ENCODE data around the gene DRAP1. TPM values are rescaled to one million over a fixed set of nuclear protein-coding genes. Genes with fewer than 3 reads are reported as not detected.
"Not testable (repeated sequence)": the region's sequence is repeated elsewhere in the genome, so short reads cannot be mapped to it uniquely, and the experiment has no call there.

Gene DRAP1
- total RNA-seq, 4 donors from 2014 or later = 82.0 to 184 (median 132) TPM

DNA sequence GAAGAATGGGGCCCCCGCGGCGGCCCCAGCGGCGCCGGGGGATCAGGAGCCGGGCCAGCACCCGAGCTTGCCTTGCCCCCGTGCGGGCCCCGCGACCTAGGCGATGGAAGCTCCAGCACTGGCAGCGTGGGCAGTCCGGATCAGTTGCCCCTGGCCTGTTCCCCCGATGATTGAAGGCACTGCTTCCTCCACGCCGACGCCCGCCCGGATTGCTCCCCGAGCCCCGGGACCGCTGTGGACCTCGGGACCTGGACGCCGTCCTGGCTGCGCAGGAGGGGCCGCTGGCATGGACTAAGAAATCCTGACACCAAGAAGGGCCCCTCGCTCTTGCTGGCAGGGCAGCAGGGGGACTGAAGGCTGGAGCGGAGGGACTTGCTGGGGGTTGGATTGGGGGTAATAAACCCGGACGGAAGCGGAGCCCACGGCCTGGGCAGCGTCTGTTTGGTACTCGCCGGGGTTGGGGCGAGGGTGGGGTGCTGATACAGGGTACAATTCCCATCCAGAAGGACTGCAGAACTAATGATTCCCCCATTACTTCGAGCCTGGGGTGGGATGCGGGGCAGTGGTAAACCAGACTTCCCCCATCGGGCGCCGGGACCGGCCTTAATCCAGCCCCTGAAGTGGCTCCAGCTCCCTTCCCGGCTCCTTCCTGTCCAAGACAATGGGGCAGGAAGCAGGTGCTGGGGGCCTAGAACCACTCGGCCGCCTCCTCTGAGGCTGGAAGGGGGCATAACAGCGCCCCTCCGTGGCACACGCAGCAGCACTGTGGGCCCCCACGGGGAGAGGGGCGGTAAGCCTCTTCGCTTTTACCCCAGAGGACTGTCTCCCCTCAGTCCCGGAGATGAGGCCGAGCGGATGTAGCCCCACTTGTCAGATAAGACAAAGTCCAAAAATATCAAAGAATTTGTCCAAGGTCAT is 27.7 kb upstream of the DRAP1 start:
- WGBS, 2 donors = 16 to 21% methylated on average over 48 to 51 of the region's 57 CpGs
- no peak for TF ChIP-seq POLR2A (IDR thresholded peaks at IDR 0.05)
- TF ChIP-seq, protein P1, sequence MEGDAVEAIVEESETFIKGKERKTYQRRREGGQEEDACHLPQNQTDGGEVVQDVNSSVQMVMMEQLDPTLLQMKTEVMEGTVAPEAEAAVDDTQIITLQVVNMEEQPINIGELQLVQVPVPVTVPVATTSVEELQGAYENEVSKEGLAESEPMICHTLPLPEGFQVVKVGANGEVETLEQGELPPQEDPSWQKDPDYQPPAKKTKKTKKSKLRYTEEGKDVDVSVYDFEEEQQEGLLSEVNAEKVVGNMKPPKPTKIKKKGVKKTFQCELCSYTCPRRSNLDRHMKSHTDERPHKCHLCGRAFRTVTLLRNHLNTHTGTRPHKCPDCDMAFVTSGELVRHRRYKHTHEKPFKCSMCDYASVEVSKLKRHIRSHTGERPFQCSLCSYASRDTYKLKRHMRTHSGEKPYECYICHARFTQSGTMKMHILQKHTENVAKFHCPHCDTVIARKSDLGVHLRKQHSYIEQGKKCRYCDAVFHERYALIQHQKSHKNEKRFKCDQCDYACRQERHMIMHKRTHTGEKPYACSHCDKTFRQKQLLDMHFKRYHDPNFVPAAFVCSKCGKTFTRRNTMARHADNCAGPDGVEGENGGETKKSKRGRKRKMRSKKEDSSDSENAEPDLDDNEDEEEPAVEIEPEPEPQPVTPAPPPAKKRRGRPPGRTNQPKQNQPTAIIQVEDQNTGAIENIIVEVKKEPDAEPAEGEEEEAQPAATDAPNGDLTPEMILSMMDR (IDR thresholded peaks at IDR 0.05) = no peak
- H3K27me3 ChIP-seq = no peaks in the 10 kb centered on the region
- peak overlapping the region; percentile 83 to 97 (median 83) for H3K27ac ChIP-seq
- intact Hi-C loops (cut with DNase I) = no loop called here
- H3K36me3 ChIP-seq = no peaks in the 10 kb centered on the region
- H3K4me1 ChIP-seq = peaks cover 34 to 55% of the 10 kb centered on the region in 2 donors
- no peak for DNase-seq
- no peaks in the 10 kb centered on the region for H3K9me3 ChIP-seq
- peak overlapping the region; percentile 31 to 66 (median 59) for H3K4me3 ChIP-seq (replicated peaks in 1 of 3)

DNA sequence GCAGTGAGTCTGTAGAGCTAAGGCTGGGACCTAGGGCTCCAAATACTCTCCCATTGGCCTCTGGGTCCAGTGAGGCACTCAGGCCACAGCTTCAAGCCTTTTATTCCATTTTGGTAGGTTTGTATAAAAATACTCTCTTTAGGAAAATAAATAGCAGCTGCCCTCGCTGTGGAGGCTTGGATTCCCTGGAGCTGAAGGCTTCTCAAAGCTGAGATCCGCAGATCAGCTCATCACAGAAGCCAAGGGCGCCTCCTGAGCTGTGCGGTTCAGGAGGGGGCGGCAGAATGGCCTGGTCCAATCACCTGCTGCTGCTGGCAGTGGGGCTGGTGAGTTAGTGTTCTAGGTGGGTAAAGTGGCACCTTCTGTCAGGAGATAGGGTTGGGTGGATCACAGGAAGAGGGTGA is 27.1 kb upstream of the DRAP1 start:
- H3K9me3 ChIP-seq; DNase-seq; H3K27me3 ChIP-seq; intact Hi-C loops (cut with DNase I); H3K36me3 ChIP-seq: not testable (repeated sequence)
- peaks cover 34 to 54% of the 10 kb centered on the region in 2 donors for H3K4me1 ChIP-seq
- H3K4me3 ChIP-seq (replicated peaks in 1 of 3) = peak overlapping the region in 1 of 3 donors; percentile 59
- WGBS, 2 donors = 68 to 77% methylated on average over 5 of the region's 5 CpGs
- H3K27ac ChIP-seq = peak overlapping the region; percentile 83 to 97 (median 83)

DNA sequence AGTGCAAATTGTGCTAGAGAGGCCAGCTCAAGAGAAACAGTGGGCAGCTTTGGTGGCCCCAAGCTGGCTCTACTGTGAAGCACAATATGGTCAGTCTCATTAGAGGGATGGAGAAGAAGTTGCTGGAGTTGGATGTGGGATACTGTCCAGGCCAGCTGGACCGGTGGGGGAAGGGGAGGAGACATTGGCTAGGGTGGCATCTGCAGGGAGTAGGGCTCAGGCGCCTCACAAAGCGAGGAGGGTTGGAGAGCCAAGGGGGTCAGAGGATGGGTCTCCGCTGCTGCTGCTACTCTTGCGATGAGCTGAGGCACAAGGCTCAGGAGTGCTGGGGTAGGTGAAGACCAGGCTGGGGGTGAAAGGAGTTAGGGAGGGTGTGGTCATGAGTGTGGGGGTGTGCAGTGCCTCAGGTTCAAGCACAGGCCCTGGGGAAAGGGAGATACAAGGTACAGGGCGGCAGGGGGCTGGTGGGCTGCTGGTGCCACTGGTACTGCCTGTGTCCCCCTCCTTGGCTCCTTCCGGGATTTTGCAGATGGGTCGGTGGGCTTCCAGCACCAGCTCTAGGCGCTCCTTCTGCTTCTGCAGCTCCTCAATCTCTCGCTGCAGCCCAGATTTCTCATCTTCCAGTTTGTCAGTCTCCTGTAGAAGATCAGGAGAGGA is 26.4 kb upstream of the DRAP1 start:
- H3K4me3 ChIP-seq (replicated peaks in 1 of 3) = no peak overlapping the region

DNA sequence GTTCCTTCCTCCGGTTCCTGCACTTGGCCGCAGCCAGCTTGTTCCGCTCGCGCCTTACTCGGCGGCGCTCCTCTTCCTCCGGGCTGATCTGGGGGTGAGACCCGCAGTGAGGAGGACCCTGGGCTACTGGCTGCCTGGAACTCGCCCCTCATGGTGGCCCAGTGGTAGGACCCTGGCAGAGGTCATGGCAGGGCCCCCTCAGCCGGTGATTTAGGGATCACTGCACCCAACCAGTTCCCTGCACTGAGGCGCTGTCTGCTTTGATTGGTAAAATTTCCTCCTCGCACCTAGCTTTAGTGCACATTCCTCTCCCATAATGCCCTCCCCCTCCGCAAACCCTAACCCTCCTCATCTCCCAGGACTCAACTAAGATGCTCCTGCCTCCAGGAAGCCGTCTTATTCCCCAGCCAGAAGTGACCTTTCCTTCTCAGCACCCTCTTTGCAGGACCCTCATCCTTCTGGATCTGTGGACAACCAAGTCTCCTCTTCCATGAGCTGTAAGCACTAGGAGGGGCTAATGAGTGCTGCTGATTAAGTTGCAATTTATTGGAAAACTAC is 25.1 kb upstream of the DRAP1 start:
- TF ChIP-seq, protein P1 (IDR thresholded peaks at IDR 0.05) = no peak
- no peak for TF ChIP-seq POLR2A (IDR thresholded peaks at IDR 0.05)
- H3K9me3 ChIP-seq = no peaks in the 10 kb centered on the region
- no peaks in the 10 kb centered on the region for H3K36me3 ChIP-seq
- intact Hi-C loops (cut with DNase I) = no loop called here
- peaks cover under 1% of the 10 kb centered on the region for H3K27me3 ChIP-seq
- H3K4me1 ChIP-seq = peaks cover 22 to 44% of the 10 kb centered on the region in 2 donors
- 75 to 81% methylated on average over 16 of the region's 16 CpGs for WGBS, 2 donors
- DNase-seq = no peak
- no peak overlapping the region for H3K4me3 ChIP-seq (replicated peaks in 1 of 3)
- H3K27ac ChIP-seq = peak overlapping the region; percentile 61 to 82 (median 62)

More for the DNA sequence above, 26.4 kb upstream of the DRAP1 start:
- Histone ChIP-seq H3K9me3 (no peaks in the 10 kb centered on the region), H3K27me3 (no peaks in the 10 kb centered on the region), H3K27ac (peak overlapping the region in 2 of 3 donors; percentile 62 to 82), H3K36me3 (no peaks in the 10 kb centered on the region), H3K4me1 (peaks cover 28 to 47% of the 10 kb centered on the region in 2 donors)
- no peak for DNase-seq
- TF ChIP-seq POLR2A (IDR thresholded peaks at IDR 0.05) = no peak
- TF ChIP-seq, protein P1 (IDR thresholded peaks at IDR 0.05) = no peak
- 77 to 78% methylated on average over 10 of the region's 10 CpGs for WGBS, 2 donors
- intact Hi-C loops (cut with DNase I) = no loop called here

DNA sequence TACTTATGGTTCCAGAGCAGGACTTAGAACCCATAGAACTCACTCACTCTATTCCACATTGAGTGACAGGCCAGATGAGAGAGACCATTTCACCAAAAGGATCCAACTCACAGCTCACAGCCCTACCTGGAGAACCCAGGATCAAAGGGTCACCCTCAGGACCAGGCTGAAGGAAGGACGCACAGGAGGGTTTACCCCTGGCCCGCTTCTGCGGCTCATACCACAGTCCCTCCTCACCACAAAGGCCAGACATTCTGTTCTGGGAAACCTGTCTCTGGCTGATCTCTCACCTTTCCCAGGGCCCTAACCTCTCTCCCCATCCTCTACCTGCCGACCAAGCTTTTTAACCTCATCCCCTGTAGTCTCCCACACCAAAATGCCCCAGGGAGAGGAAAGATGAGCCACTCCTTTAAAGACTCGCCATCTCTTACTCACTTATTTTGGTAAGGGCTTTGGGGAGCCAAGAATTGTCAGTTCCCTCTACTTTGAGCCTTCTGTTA is 23.7 kb upstream of the DRAP1 start:
- WGBS, 2 donors = 94% methylated on average over 5 of the region's 5 CpGs
- no peak overlapping the region for H3K4me3 ChIP-seq (replicated peaks in 1 of 3)
- peaks cover 9% of the 10 kb centered on the region for H3K27me3 ChIP-seq
- no peaks in the 10 kb centered on the region for H3K36me3 ChIP-seq
- no peak overlapping the region for H3K27ac ChIP-seq
- no peak for DNase-seq
- TF ChIP-seq, protein P1 (IDR thresholded peaks at IDR 0.05) = no peak
- no peak for TF ChIP-seq POLR2A (IDR thresholded peaks at IDR 0.05)
- peaks cover 22 to 43% of the 10 kb centered on the region in 2 donors for H3K4me1 ChIP-seq
- H3K9me3 ChIP-seq = no peaks in the 10 kb centered on the region
- intact Hi-C loops (cut with DNase I) = no loop called here

Measured in thyroid gland (tissue), 4 donors.